Cardiac muscle cell (in vitro differentiated cells and primary cell): ENCODE data around the gene A3GALT2. TPM values are rescaled to one million over a fixed set of nuclear protein-coding genes. Genes with fewer than 3 reads are reported as not detected.

Source experiments
- DNase-seq, 2 donors: peaks; one replicate each; pipeline versions ENCODE4 v3.0.0 to v3.0.0-alpha.2; 2010 to 2017; ENCODE audit warnings: low read depth in 1 of 2, low spot score in 1 of 2
- H3K27ac ChIP-seq: fragments of 200-600 bp; sonication (generic); 2 replicates; pipeline ENCODE4 v1.5.1; 2016
- H3K27me3 ChIP-seq: fragments of 200-600 bp; sonication (generic); 2 replicates; pipeline ENCODE4 v1.6.0; 2016; ENCODE audit warnings: control low read depth
- H3K36me3 ChIP-seq: fragments of 200-600 bp; sonication (generic); 2 replicates; pipeline ENCODE4 v1.5.1; 2016; ENCODE audit warnings: control low read depth
- H3K4me1 ChIP-seq: fragments of 200-600 bp; sonication (generic); 2 replicates; pipeline ENCODE4 v1.8.1; 2017; ENCODE audit warnings: low read depth, mild to moderate bottlenecking, mixed run types
- H3K4me3 ChIP-seq: fragments of 200-600 bp; sonication (generic); 2 replicates; pipeline ENCODE4 v1.5.1; 2016; ENCODE audit warnings: mild to moderate bottlenecking
- H3K9me3 ChIP-seq: fragments of 200-600 bp; sonication (generic); 2 replicates; pipeline ENCODE4 v1.5.1; 2017; ENCODE audit warnings: low read depth, mild to moderate bottlenecking, control low read depth
- polyA plus RNA-seq: library from polyadenylated mRNA; unstranded; fragments of >200 nt; fragmentation: Nextera tagmentation; extraction: Ambion mirVana; gene quantifications from 2 replicates; pipeline ENCODE4 v1.2.1, GENCODE V29; 2016
- total RNA-seq: library from RNA; depleted of rRNA; stranded (reverse); fragments of >200 nt; gene quantifications from 2 replicates; pipeline ENCODE4 v1.2.3, GENCODE V29; 2016
- TF ChIP-seq, protein P1 (sequence below): IDR thresholded peaks from 2 replicates; pipeline ENCODE4 v1.5.1; 2012; ENCODE audit warnings: low read depth, mild to moderate bottlenecking, low read length

A3GALT2 gene
- total and polyA plus RNA-seq, 2 experiments from 2014 or later: 0.57 TPM; not detected in 1

DNA sequence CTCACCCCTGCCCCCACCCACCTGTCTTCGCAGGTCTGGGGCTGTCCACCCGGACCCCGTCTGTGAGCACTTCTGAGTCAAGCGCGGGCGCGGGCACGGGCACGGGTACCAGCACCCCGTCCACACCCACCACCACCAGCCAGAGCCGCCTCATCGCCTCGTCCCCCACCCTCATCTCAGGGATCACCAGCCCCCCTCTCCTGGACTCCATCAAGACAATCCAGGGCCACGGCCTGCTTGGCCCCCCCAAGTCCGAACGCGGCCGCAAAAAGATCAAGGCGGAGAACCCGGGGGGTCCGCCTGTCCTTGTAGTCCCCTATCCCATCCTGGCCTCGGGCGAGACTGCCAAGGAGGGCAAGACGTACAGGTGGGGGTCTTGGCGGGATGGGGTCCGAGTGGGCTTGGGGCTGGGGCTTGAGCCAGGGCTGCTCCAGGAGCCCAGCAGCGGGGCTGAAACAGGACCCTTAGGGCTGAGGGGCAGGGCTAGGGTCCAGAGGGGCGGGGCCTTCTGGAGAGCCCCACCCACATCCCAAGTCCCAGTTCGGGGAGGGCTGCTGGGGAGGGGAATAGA, 40.7 kb downstream of the A3GALT2 start:
- H3K4me3 ChIP-seq: no peak overlapping the region
- no peaks in the 10 kb centered on the region for H3K27me3 ChIP-seq
- DNase-seq: no peak
- H3K9me3 ChIP-seq: no peaks in the 10 kb centered on the region
- no peak overlapping the region for H3K27ac ChIP-seq
- no peaks in the 10 kb centered on the region for H3K4me1 ChIP-seq
- TF ChIP-seq, protein P1, sequence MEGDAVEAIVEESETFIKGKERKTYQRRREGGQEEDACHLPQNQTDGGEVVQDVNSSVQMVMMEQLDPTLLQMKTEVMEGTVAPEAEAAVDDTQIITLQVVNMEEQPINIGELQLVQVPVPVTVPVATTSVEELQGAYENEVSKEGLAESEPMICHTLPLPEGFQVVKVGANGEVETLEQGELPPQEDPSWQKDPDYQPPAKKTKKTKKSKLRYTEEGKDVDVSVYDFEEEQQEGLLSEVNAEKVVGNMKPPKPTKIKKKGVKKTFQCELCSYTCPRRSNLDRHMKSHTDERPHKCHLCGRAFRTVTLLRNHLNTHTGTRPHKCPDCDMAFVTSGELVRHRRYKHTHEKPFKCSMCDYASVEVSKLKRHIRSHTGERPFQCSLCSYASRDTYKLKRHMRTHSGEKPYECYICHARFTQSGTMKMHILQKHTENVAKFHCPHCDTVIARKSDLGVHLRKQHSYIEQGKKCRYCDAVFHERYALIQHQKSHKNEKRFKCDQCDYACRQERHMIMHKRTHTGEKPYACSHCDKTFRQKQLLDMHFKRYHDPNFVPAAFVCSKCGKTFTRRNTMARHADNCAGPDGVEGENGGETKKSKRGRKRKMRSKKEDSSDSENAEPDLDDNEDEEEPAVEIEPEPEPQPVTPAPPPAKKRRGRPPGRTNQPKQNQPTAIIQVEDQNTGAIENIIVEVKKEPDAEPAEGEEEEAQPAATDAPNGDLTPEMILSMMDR: no peak
- peaks cover 37% of the 10 kb centered on the region for H3K36me3 ChIP-seq

DNA sequence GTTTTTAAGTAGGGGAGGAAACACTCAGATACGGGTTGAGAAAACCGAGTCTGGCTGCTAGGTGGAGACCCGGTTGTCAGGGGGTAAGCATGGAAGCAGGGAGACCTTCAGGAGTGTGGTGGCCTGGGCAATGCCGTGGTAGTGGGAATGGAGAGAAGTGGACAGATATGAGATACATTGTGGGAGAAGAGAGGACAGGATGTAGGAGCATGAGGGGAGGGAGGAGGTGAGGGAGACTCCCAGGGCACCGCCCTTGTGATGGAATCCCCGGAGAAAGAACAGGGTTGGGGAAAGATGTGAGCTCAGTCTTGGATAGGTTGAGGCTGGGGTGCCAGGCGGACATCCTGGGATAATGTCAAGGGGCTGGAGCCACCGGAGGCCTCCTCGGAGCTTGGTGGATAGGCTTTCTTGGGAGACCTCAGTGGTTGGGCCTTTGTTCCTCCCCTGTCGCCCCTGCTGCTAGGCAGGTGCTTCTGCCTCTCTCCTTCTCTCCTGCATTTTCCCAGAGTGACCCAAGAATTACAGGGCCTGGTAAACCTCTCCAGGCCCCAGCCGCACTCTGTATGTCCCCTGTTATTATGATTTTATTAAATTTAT, 43.3 kb downstream of the A3GALT2 start:
- Histone ChIP-seq H3K27ac (no peak overlapping the region), H3K4me1 (no peaks in the 10 kb centered on the region), H3K36me3 (peaks cover 29% of the 10 kb centered on the region)

DNA sequence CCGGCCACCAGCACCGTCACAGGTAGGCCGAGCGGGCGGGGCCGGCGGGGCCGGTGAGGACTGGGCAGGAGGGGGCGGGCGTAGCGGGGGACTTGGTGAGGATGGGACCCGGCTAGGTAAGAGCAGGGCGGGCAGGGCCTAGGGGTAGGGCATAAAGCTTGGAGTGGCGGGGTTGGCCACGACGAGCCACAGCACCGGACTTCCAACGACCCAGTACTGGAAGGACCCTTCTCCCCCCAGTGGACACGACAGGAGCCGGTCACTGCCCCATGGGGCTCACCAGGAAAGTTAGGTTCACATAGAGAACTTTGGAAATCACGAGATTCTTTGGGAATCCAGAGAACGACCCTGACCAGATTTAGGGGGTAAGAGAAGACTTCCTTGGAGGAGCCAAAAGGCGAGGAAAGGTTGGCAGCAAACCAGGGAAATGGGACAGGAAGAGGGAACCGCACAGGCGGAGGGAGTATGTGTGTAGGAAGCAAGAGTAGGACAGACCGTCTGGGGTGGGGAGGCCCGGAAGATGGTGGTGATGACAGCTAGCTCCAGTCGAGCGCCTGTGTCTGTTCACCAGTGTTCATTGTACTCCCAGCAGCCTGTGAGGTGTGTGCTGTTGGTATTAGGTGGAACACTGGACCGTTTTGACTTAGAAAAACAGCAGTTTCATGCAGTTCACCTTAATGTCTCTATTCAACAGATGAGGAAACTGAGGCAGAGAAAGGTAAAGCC, 44.2 kb downstream of the A3GALT2 start:
- no peaks in the 10 kb centered on the region for H3K9me3 ChIP-seq
- TF ChIP-seq, protein P1: no peak
- no peak overlapping the region for H3K4me3 ChIP-seq
- H3K4me1 ChIP-seq: no peaks in the 10 kb centered on the region
- H3K27me3 ChIP-seq: no peaks in the 10 kb centered on the region
- H3K27ac ChIP-seq: no peak overlapping the region
- peaks cover 23% of the 10 kb centered on the region for H3K36me3 ChIP-seq
- DNase-seq: no peak

More for the DNA sequence above, 43.3 kb downstream of the A3GALT2 start:
- DNase-seq: no peak
- Histone ChIP-seq H3K9me3 (no peaks in the 10 kb centered on the region), H3K4me3 (no peak overlapping the region), H3K27me3 (no peaks in the 10 kb centered on the region)
- TF ChIP-seq, protein P1: no peak

DNA sequence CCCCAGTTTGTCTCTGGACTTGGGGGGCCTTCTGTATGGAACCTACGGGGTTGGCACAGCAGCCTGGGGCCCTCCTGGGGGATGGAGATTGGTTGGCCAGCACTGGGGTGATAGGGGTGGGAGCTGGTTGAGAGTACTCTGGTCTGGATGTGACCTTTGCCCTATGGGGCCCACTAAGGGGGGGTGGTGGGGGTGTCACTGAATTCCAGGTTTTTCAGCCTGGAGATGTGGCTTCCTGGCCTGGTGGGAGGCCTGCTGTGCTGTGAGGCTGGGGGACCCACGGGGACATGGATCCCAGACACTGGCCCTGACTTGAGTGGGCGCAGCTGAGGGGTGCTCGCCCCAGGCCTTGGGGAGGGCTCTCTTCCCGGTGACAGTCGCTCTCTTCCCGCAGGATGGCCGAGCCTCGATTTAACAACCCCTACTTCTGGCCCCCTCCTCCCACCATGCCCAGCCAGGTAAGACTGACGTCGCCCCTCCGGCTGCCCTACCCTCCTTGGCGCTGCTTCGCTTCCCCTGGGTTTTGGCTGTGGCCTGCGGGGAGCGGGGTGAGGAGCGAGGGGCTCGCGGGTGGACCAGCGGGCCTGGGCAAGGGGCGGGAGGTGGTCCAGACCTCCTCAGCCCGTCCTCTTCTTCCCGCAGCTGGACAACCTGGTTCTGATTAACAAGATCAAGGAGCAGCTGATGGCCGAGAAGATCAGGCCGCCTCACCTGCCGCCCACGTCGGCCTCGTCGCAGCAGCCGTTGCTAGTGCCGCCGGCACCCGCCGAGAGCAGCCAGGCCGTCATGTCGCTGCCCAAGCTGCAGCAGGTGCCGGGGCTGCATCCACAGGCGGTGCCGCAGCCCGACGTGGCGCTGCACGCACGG, 45.0 kb downstream of the A3GALT2 start:
- H3K4me3 ChIP-seq: no peak overlapping the region
- TF ChIP-seq, protein P1: no peak
- no peaks in the 10 kb centered on the region for H3K9me3 ChIP-seq
- no peak for DNase-seq
- H3K4me1 ChIP-seq: no peaks in the 10 kb centered on the region
- H3K36me3 ChIP-seq: peaks cover 17% of the 10 kb centered on the region
- H3K27me3 ChIP-seq: no peaks in the 10 kb centered on the region
- no peak overlapping the region for H3K27ac ChIP-seq

DNA sequence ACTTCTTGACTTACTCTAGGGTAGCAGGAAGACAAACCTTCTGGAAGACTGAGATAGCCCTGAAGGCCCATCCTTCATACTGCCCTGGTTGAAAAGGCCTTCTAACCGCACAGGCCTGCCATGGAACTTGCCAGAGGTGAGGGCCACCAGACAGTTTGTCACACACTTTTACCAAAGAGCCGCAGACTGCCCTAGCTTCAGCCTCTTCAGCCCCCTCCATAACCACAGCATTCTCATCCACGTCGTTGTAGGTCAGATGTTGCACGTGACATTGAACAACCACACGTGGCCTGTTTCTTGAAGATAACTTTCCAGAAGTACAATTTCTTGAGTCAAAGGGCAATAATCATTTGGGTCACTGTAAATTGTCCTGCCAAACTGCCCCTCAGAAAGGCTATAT, 45.7 kb downstream of the A3GALT2 start:
- Histone ChIP-seq H3K27me3 (no peaks in the 10 kb centered on the region), H3K9me3 (no peaks in the 10 kb centered on the region), H3K4me3 (no peak overlapping the region), H3K27ac (no peak overlapping the region), H3K36me3 (peaks cover 11% of the 10 kb centered on the region), H3K4me1 (no peaks in the 10 kb centered on the region)
- DNase-seq: no peak
- TF ChIP-seq, protein P1: no peak
